Tibial artery (tissue), 4 donors: Measurements from ENCODE around the gene PTGIR.

ENCODE experiments used
- DNase-seq, 2 donors: peaks; one replicate each; pipeline ENCODE4 v3.0.0-alpha.2; 2019
- H3K27ac ChIP-seq, 2 donors: fragments of 200-600 bp; sonication (generic) in 1 of 2; 1 replicate in 1 of 2; 2 replicates in 1 of 2; pipeline ENCODE4 v1.5.1; 2018 to 2019; ENCODE audit warnings: mild to moderate bottlenecking in 1 of 2
- H3K27me3 ChIP-seq, 2 donors: fragments of 200-600 bp; sonication (generic) in 1 of 2; one replicate each; pipeline versions ENCODE4 v1.5.1 to v1.6.0; 2016 to 2019
- H3K36me3 ChIP-seq, 3 donors: fragments of 200-600 bp; sonication (generic) in 2 of 3; one replicate each; pipeline ENCODE4 v1.5.1; 2016 to 2019; ENCODE audit warnings: mild to moderate bottlenecking in 2 of 3
- H3K4me1 ChIP-seq, 4 donors: fragments of 200-600 bp; sonication (generic) in 2 of 4; 1 replicate in 3 of 4; 2 replicates in 1 of 4; pipeline ENCODE4 v1.5.1; 2016 to 2019
- H3K4me3 ChIP-seq, 2 donors: fragments of 200-600 bp; sonication (generic) in 1 of 2; 1 replicate in 1 of 2; 2 replicates in 1 of 2; pipeline ENCODE4 v1.5.1; 2018 to 2019; ENCODE audit warnings: mild to moderate bottlenecking in 2 of 2
- H3K9me3 ChIP-seq, 3 donors: fragments of 200-600 bp; sonication (generic) in 1 of 3; one replicate each; pipeline ENCODE4 v1.5.1; 2016 to 2019
- CTCF ChIP-seq, 2 experiments: fragments of 200-600 bp in 1 of 2; fragments of 450-650 bp in 1 of 2; IDR thresholded peaks; one replicate each; pipeline ENCODE4 v1.5.1; 2017 to 2019; ENCODE audit warnings: antibody characterized with exemption in 2 of 2, mild to moderate bottlenecking in 1 of 2, moderate library complexity in 1 of 2
- intact Hi-C: fragments of 100-400 bp; cut with DNase I; formaldehyde crosslinking; loops from one replicate; pipeline ENCODE4 v1.15.0; 2023; ENCODE audit warnings: low total_unique reads

Gene PTGIR

GRCh38 chr19:46624958-46625661, at the start of gene PTGIR:
Gene PTGIR (minus strand): TSS chr19:46625089. CDS start chr19:46624225, 864 bp downstream.
- Histone ChIP-seq H3K4me1 (peaks cover 0 to 82% (median 70%) of the 10 kb centered on the region in 4 donors), H3K4me3 (peak within 1 kb of the TSS; percentile 46 to 49), H3K27me3 (no peaks in the 10 kb centered on the region), H3K36me3 (no peaks in the 10 kb centered on the region), H3K27ac (peak within 1 kb of the TSS; percentile 90 to 94), H3K9me3 (no peaks in the 10 kb centered on the region)
- DNase-seq, result peak; percentile 92 to 96
- intact Hi-C loops, result no loop called here
- TF ChIP-seq CTCF (IDR thresholded peaks at IDR 0.05), result no peak

- Histone ChIP-seq H3K4me3 (no peak overlapping the region), H3K36me3 (peaks cover 6 to 35% (median 16%) of the 10 kb centered on the region in 3 donors), H3K27ac (no peak overlapping the region), H3K27me3 (no peaks in the 10 kb centered on the region), H3K4me1 (no peaks in the 10 kb centered on the region), H3K9me3 (no peaks in the 10 kb centered on the region)
- TF ChIP-seq CTCF (IDR thresholded peaks at IDR 0.05), result no peak
- DNase-seq, result no peak
- intact Hi-C loops, result no loop called here
These were observed 45.9 kb upstream of the PTGIR start for GRCh38 chr19:46670813-46671212.

GRCh38 chr19:46668662-46669061, 43.8 kb upstream of the PTGIR start:
- peaks cover 0 to 14% (median 0%) of the 10 kb centered on the region in 3 donors for H3K36me3 ChIP-seq
- no peak overlapping the region for H3K27ac ChIP-seq
- DNase-seq, result no peak
- H3K9me3 ChIP-seq, result no peaks in the 10 kb centered on the region
- H3K27me3 ChIP-seq, result no peaks in the 10 kb centered on the region
- intact Hi-C loops, result no loop called here
- no peak for TF ChIP-seq CTCF (IDR thresholded peaks at IDR 0.05)
- no peak overlapping the region for H3K4me3 ChIP-seq
- no peaks in the 10 kb centered on the region for H3K4me1 ChIP-seq

- intact Hi-C loops, result no loop called here
- Histone ChIP-seq H3K4me1 (peaks cover 3 to 20% (median 10%) of the 10 kb centered on the region in 4 donors), H3K36me3 (no peaks in the 10 kb centered on the region)
These were observed 40.2 kb upstream of the PTGIR start for GRCh38 chr19:46665072-46665471.

GRCh38 chr19:46661735-46662592, 37.1 kb upstream of the PTGIR start:
- TF ChIP-seq CTCF (IDR thresholded peaks at IDR 0.05), result peak; percentile 98
- Histone ChIP-seq H3K9me3 (no peaks in the 10 kb centered on the region), H3K4me3 (peak overlapping the region; percentile 42 to 53), H3K27me3 (no peaks in the 10 kb centered on the region), H3K36me3 (no peaks in the 10 kb centered on the region), H3K4me1 (peaks cover 3 to 37% (median 22%) of the 10 kb centered on the region in 4 donors), H3K27ac (peak overlapping the region; percentile 78 to 81)
- DNase-seq, result peak; percentile 90 to 92
- intact Hi-C loops, result loop anchor here (5.0 kb wide), 1 partner anchor 45 kb away; no protein-coding TSS in a partner anchor

More at GRCh38 chr19:46665072-46665471, 40.2 kb upstream of the PTGIR start:
- Histone ChIP-seq H3K27ac (no peak overlapping the region), H3K9me3 (no peaks in the 10 kb centered on the region), H3K27me3 (no peaks in the 10 kb centered on the region), H3K4me3 (no peak overlapping the region)
- no peak for TF ChIP-seq CTCF (IDR thresholded peaks at IDR 0.05)
- no peak for DNase-seq
